CD4-positive, CD25-positive, alpha-beta regulatory T cell (primary cell): Measurements from ENCODE around the gene SRPK2. TPM values are rescaled to one million over a fixed set of nuclear protein-coding genes. Genes with fewer than 3 reads are reported as not detected.
A peak's percentile ranks its signal among the peaks of the same experiment; 100 is the strongest.
"Not testable (repeated sequence)": the region's sequence is repeated elsewhere in the genome, so short reads cannot be mapped to it uniquely, and the experiment has no call there.

Experiments used
- ATAC-seq, 2 donors: fragments of 150-1000 bp; cut with Tn5 transposase; one replicate each; pipeline ENCODE4 v1.10.0; 2021; ENCODE audit warnings: low read depth in 2 of 2, moderate number of reproducible peaks in 2 of 2, moderate library complexity in 1 of 2
- DNase-seq, 3 donors: peaks; one replicate each; pipeline versions ENCODE4 v3.0.0 to v3.0.0-alpha.2; 2012 to 2022; ENCODE audit warnings: mixed read lengths in 1 of 3
- H3K27ac ChIP-seq: one replicate; pipeline ENCODE4 v1.7.0; 2013; ENCODE audit warnings: mild to moderate bottlenecking, low read length; ENCODE audit not compliant: insufficient read depth, poor library complexity, severe bottlenecking
- H3K27me3 ChIP-seq: one replicate; pipeline ENCODE4 v1.7.0; 2013; ENCODE audit warnings: low read length; ENCODE audit not compliant: control insufficient read depth, insufficient read depth
- H3K36me3 ChIP-seq: one replicate; pipeline ENCODE4 v1.7.0; 2013; ENCODE audit warnings: mild to moderate bottlenecking, low read length, moderate library complexity; ENCODE audit not compliant: control insufficient read depth, insufficient read depth
- H3K4me1 ChIP-seq: 2 replicates; pipeline ENCODE4 v1.7.0; 2013; ENCODE audit warnings: mild to moderate bottlenecking, low read length; ENCODE audit not compliant: insufficient read depth, control insufficient read depth, poor library complexity, severe bottlenecking
- H3K4me3 ChIP-seq: one replicate; pipeline ENCODE4 v1.7.0; 2013; ENCODE audit warnings: low read depth, mild to moderate bottlenecking, low read length, moderate library complexity
- H3K9me3 ChIP-seq, 2 experiments: 1 replicate in 1 of 2; 2 replicates in 1 of 2; pipeline ENCODE4 v1.7.0; 2013; ENCODE audit warnings: low read length in 2 of 2, mild to moderate bottlenecking in 1 of 2, moderate library complexity in 1 of 2; ENCODE audit not compliant: control insufficient read depth in 2 of 2
- H3K27ac Mint-ChIP-seq, 3 donors: one replicate each; pipeline ENCODE4 v1.8.0; 2020 to 2022; ENCODE audit warnings: mild to moderate bottlenecking in 3 of 3, mixed read lengths in 3 of 3, moderate library complexity in 2 of 3
- H3K27me3 Mint-ChIP-seq: one replicate; pipeline ENCODE4 v1.8.0; 2022; ENCODE audit warnings: mild to moderate bottlenecking, mixed read lengths
- H3K36me3 Mint-ChIP-seq: one replicate; pipeline ENCODE4 v1.8.0; 2020; ENCODE audit warnings: mixed read lengths
- H3K4me1 Mint-ChIP-seq, 4 donors: one replicate each; pipeline ENCODE4 v1.8.0; 2020 to 2022; ENCODE audit warnings: mixed read lengths in 4 of 4, mild to moderate bottlenecking in 1 of 4
- H3K4me3 Mint-ChIP-seq, 4 donors: one replicate each; pipeline ENCODE4 v1.8.0; 2020 to 2022; ENCODE audit warnings: mild to moderate bottlenecking in 4 of 4, mixed read lengths in 4 of 4, moderate library complexity in 3 of 4
- H3K9me3 Mint-ChIP-seq, 7 donors: one replicate each; pipeline ENCODE4 v1.8.0; 2020 to 2022; ENCODE audit warnings: mixed read lengths in 7 of 7, mild to moderate bottlenecking in 3 of 7, moderate library complexity in 2 of 7
- polyA plus RNA-seq, 4 donors: library from polyadenylated mRNA; unstranded; fragments of 300-500 nt; fragmentation: Illumina TruSeq; gene quantifications; one replicate each; pipeline ENCODE4 v1.2.3, GENCODE V29; 2021
- total RNA-seq: library from RNA; stranded (reverse); gene quantifications from one replicate; pipeline ENCODE4 v1.2.3, GENCODE V29; 2022

SRPK2 gene
- total and polyA plus RNA-seq, 5 donors from 2014 or later = 50.3 to 77.2 (median 62.6) TPM

DNA sequence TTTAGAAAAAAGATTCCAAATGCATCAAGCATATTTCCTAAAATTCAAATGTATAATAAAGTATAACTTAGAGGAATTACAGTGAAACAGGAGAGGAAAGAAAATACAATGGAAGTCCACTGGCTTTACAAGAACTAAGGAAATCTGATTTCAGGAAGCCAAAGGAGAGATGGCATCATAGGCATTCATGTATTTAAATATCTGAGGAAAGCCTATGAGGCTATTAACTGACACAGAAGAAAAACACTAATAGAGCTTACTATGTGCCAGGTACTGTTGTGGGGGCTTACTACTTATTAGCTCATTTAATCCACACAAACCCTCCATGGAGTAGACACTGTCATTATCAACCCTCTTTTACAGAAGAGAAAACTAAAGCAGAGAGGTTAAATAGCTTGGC, 92.2 kb downstream of the SRPK2 start:
- Histone ChIP-seq H3K27ac (no peak overlapping the region), H3K27me3 (no peaks in the 10 kb centered on the region), H3K4me1 (peaks cover 45% of the 10 kb centered on the region), H3K4me3 (no peak overlapping the region), H3K36me3 (no peaks in the 10 kb centered on the region), H3K9me3 (no peaks in the 10 kb centered on the region)
- Mint-ChIP-seq H3K27me3 (peaks cover 6% of the 10 kb centered on the region), H3K4me1 (peaks cover 40 to 68% (median 53%) of the 10 kb centered on the region in 4 donors), H3K27ac (peak overlapping the region; percentile 47 to 84 (median 76)), H3K9me3 (peaks cover 0 to 2% (median 0%) of the 10 kb centered on the region in 7 donors), H3K4me3 (peak overlapping the region in 2 of 4 donors; percentile 9 to 59), H3K36me3 (peaks cover 3% of the 10 kb centered on the region)
- no peak for DNase-seq
- no peak for ATAC-seq

- Histone ChIP-seq H3K36me3 (no peaks in the 10 kb centered on the region), H3K4me1 (peaks cover 45% of the 10 kb centered on the region), H3K4me3 (peak overlapping the region; percentile 16), H3K9me3 (no peaks in the 10 kb centered on the region), H3K27ac (no peak overlapping the region), H3K27me3 (no peaks in the 10 kb centered on the region)
- Mint-ChIP-seq H3K27ac (peak overlapping the region; percentile 47 to 88 (median 76)), H3K27me3 (peaks cover 5% of the 10 kb centered on the region), H3K9me3 (peaks cover 0 to 2% (median 0%) of the 10 kb centered on the region in 7 donors), H3K4me3 (peak overlapping the region in 3 of 4 donors; percentile 19 to 59 (median 46)), H3K36me3 (peaks cover 3% of the 10 kb centered on the region), H3K4me1 (peaks cover 39 to 65% (median 50%) of the 10 kb centered on the region in 4 donors)
- DNase-seq (peak in 1 of 3 donors; percentile 69), ATAC-seq (peak; percentile 26 to 46)
Observed at GRCh38 chr7:105295596-105296352, 92.9 kb downstream of the SRPK2 start.

GRCh38 chr7:105294482-105294881, 94.2 kb downstream of the SRPK2 start:
- H3K9me3 Mint-ChIP-seq, H3K27me3 Mint-ChIP-seq, H3K4me3 Mint-ChIP-seq, DNase-seq, H3K27ac Mint-ChIP-seq, H3K27ac ChIP-seq, H3K36me3 Mint-ChIP-seq, ATAC-seq, H3K4me3 ChIP-seq, H3K36me3 ChIP-seq, H3K27me3 ChIP-seq, H3K9me3 ChIP-seq: not testable (repeated sequence)
- peaks cover 38 to 59% (median 46%) of the 10 kb centered on the region in 4 donors for H3K4me1 Mint-ChIP-seq
- peaks cover 46% of the 10 kb centered on the region for H3K4me1 ChIP-seq

DNA sequence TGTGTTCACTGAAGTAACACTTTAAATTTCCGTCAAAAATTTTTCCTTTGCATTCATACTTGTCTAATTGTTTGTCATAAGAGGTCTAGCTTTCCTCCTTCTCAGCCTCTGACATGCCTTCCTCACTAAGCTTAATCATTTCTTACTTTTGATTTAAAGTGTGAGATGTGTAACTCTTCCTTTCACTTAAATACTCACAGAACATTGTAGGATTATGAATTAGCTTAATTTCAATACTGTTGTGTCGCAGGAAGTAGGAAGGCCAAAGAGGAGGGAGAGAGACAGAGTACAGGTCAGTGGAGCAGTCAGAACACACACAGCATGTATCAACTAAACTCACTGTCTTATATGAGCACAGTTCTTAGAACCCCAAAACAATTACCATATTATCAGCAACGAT, 99.0 kb downstream of the SRPK2 start:
- ATAC-seq (no peak), DNase-seq (no peak)
- H3K27me3 ChIP-seq = no peaks in the 10 kb centered on the region
- Mint-ChIP-seq H3K4me3 (no peak overlapping the region), H3K9me3 (no peaks in the 10 kb centered on the region), H3K4me1 (peaks cover 10 to 38% (median 14%) of the 10 kb centered on the region in 4 donors), H3K27me3 (no peaks in the 10 kb centered on the region), H3K27ac (peak overlapping the region; percentile 23 to 61 (median 54)), H3K36me3 (peaks cover 15% of the 10 kb centered on the region)
- no peaks in the 10 kb centered on the region for H3K9me3 ChIP-seq
- peaks cover 8% of the 10 kb centered on the region for H3K4me1 ChIP-seq
- H3K27ac ChIP-seq = no peak overlapping the region
- H3K4me3 ChIP-seq = no peak overlapping the region
- no peaks in the 10 kb centered on the region for H3K36me3 ChIP-seq

DNA sequence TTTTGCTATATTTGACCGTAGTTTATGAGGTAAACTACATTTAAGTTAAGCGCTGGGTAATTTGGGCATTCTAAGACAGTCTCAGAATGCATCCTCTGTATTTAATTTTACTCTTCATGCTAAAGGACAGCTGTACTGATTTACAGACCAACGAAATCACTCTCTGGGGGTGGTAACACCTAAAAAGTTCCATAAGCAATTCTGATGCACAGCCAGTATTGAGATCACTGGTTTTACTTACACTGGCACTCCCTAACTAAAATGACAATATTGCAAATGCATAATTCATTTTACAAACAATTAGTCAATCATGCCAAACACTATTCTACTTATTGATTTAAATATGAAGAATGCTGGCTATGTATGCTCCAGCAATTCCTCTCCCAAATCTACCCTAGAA, 102.3 kb downstream of the SRPK2 start:
- Mint-ChIP-seq H3K27me3 (no peaks in the 10 kb centered on the region), H3K9me3 (peaks cover 0 to 2% (median 0%) of the 10 kb centered on the region in 7 donors), H3K4me3 (no peak overlapping the region), H3K27ac (peak overlapping the region in 1 of 3 donors; percentile 15), H3K4me1 (peaks cover 15 to 54% (median 29%) of the 10 kb centered on the region in 4 donors), H3K36me3 (peaks cover 13% of the 10 kb centered on the region)
- DNase-seq (no peak), ATAC-seq (no peak)
- no peak overlapping the region for H3K27ac ChIP-seq
- no peak overlapping the region for H3K4me3 ChIP-seq
- H3K9me3 ChIP-seq = no peaks in the 10 kb centered on the region
- no peaks in the 10 kb centered on the region for H3K36me3 ChIP-seq
- peaks cover 8% of the 10 kb centered on the region for H3K4me1 ChIP-seq
- no peaks in the 10 kb centered on the region for H3K27me3 ChIP-seq

DNA sequence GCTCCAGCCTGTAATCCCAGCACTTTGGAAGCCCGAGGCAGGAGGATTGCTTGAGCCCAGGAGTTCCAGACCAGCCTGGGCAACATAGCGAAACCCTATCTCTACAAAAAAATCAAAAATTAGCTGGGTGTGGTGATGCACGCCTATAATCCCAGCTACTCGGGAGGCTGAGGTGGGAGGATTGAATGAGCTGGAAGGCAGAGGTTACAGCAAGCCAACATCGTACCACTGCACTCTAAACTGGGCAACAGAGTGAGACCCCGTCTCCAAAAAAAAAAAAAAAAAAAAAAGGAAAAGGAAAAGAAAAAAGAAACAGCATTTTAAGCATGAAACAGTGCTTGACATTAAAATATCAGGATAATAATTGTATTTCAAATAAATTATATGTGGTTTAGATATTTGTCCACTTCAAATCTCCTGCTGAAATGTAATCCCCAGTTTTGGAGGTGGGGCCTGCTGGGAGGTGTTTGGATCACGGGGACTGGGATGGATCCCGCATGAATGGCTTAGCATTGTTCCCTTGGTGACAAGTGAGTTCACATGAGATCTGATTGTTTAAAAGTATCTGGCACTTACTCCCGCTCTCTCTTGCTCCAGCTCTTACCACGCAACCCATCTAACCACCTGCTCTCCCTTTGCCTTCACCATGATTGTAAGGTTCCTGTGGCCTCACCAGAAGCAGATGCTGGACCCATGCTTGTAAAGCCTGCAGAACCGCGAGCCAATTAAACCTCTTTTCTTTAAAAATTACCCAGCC, 103.4 kb downstream of the SRPK2 start:
- no peak for ATAC-seq
- Mint-ChIP-seq H3K27ac (no peak overlapping the region), H3K36me3 (peaks cover 13% of the 10 kb centered on the region), H3K9me3 (peaks cover 0 to 2% (median 0%) of the 10 kb centered on the region in 7 donors), H3K4me1 (peaks cover 15 to 58% (median 29%) of the 10 kb centered on the region in 4 donors), H3K27me3 (no peaks in the 10 kb centered on the region), H3K4me3 (no peak overlapping the region)
- H3K27me3 ChIP-seq = no peaks in the 10 kb centered on the region
- H3K9me3 ChIP-seq = no peaks in the 10 kb centered on the region
- H3K27ac ChIP-seq = no peak overlapping the region
- no peak for DNase-seq
- H3K4me3 ChIP-seq = no peak overlapping the region
- H3K36me3 ChIP-seq = no peaks in the 10 kb centered on the region
- H3K4me1 ChIP-seq = peaks cover 8% of the 10 kb centered on the region

DNA sequence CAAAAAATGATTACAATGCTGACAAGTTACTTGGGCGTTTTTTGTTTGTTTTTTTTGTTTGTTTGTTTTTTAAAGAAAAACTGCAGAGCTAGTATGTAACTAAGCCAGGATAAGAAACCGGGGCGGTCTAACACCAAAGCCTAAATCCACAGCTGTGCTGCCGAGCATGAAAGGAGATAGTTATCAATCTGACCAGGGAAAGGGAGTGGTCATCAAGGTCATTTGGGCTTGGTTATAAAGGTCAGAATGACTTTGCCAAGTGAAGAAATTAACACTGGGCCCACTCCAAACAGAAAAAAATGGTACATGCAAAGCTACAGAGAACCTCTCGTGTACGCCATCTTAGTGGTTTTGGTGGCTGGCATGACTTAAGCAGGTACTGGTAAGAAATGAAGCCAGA, 104.7 kb downstream of the SRPK2 start:
- Mint-ChIP-seq H3K4me3 (no peak overlapping the region), H3K27me3 (no peaks in the 10 kb centered on the region), H3K4me1 (peaks cover 5 to 51% (median 24%) of the 10 kb centered on the region in 4 donors), H3K27ac (no peak overlapping the region), H3K36me3 (peaks cover 5% of the 10 kb centered on the region), H3K9me3 (peaks cover 0 to 2% (median 0%) of the 10 kb centered on the region in 7 donors)
- H3K9me3 ChIP-seq = no peaks in the 10 kb centered on the region
- no peaks in the 10 kb centered on the region for H3K27me3 ChIP-seq
- H3K36me3 ChIP-seq = no peaks in the 10 kb centered on the region
- DNase-seq (no peak), ATAC-seq (no peak)
- H3K4me1 ChIP-seq = peaks cover 2% of the 10 kb centered on the region
- no peak overlapping the region for H3K4me3 ChIP-seq
- H3K27ac ChIP-seq = no peak overlapping the region
